HG03108 (cell line): ENCODE measurements around the gene VSIG2.

Source experiments
- ATAC-seq: cut with Tn5 transposase; IDR thresholded peaks from one replicate; pipeline ENCODE4 v1.9.1; 2021; ENCODE audit warnings: moderate library complexity; ENCODE audit not compliant: unreplicated experiment

VSIG2 gene

DNA sequence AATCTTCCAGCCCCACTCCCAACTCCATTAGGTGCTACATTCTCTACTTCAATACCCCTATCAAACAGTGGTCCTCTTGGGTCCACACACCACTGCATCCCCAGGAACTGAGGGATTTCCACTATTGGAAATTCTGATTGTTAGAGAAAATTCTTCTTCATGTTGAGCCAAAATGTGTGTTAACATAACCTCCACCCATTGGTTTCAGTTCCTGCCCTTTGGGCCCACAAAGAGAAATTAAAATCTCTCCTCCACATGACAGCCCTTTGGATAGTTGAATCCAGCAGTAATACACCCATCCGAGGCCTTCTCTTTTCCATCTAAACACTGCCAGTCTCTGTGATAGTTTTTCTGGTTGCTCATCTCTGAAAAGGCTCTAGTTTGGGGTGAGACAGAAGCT is 2.1 kb downstream of the VSIG2 start:
- ATAC-seq = no peak

GRCh38 chr11:124748481-124749343 is 3.3 kb downstream of the VSIG2 start:
- no peak for ATAC-seq

GRCh38 chr11:124748100-124748418 is 4.0 kb downstream of the VSIG2 start:
- ATAC-seq = no peak

DNA sequence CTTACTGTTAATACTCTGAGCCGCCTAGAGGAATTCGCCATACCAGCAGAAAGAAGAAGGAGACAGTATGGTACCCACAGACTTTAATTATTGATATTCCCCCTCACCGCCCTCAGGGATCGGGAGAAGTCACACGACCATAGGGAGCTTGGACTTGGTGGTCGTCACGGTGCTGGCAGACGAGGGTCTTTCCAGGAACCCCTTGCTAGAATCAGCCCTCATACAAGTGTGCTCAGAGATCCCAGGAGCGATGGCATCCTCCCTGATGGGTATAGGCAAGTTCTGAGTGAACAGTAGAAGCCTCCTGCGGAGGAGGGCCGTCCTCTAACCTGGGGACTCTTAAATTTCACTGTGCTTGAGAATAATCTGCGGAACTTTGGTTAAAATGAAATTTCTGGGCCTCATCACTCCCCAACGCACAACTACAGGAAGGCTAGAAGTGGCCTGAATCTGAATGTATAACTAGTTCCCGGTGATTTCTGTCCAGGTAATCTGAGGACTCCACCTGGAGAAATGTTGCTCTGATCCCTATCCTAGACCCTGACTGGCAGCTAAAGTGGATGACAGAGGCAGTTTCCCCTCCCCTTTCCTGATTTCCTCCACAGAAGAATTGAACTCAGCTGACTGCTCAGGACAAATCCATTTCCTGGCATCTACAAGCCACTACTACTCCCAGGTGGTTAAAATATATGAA is 4.5 kb downstream of the VSIG2 start:
- no peak for ATAC-seq

- ATAC-seq = peak; percentile 89
These were observed 5.3 kb downstream of the VSIG2 start for GRCh38 chr11:124746621-124747243.

GRCh38 chr11:124745835-124746620 is 6.0 kb downstream of the VSIG2 start:
- ATAC-seq = peak; percentile 15

DNA sequence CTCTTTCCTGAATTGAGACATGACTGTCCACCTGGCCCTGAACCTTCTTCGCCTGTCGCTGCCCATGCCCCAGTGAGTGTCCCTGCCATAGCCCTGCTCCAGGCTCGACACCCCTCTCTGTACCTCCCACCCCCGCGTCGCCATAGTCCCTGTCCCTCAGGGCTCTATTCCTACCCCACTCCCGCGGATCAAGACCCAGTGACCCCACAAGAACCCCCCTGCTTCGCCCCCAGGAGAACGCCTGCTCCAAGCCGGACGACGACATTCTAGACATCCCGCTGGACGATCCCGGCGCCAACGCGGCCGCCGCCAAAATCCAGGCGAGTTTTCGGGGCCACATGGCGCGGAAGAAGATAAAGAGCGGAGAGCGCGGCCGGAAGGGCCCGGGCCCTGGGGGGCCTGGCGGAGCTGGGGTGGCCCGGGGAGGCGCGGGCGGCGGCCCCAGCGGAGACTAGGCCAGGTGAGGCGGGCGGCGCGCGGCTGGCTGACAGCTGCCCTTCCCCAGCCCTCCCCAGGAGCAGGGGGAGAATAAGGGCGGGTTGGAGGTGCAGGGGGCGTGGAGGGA is 6.7 kb downstream of the VSIG2 start:
- ATAC-seq = no peak

DNA sequence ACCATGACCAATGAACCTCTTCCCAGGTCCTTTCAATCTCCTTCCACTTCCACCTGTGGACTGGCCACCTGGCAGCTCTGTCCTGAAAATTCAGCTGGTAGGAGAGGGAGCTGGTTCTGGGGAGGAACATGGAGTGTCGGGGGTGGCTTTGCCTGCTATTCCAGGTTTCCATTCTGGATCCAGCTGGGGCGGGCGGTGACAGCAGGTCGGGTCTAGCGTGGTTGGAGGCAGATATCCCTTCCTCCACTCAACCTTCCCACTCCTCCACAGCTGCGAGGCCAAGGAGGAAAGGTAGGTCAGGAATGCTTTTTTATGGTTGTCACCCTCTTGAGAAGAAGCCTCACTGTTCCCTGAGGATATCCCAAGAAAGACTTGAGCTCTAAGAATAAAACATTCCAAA is 9.0 kb downstream of the VSIG2 start:
- ATAC-seq = no peak

DNA sequence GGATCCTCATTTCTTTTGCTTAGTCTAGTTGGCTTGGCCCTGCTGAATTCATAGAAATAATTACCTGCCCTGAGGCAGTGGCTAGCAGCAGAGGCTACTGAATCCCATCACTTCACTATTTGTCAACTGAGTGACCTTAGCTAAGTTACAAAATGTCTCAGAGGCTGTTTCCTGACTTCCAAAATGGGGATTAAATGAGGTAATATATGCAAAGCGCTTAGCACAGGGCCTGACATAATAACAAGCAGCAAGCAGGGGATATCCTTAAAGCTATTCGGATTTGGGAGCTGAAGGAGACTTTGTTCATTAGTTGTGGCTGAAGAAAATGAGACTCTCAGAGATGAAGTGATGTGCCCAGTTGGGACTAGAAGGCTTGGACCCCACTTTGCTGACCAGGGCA is 9.5 kb downstream of the VSIG2 start:
- no peak for ATAC-seq

GRCh38 chr11:124740277-124740882 is 11.7 kb downstream of the VSIG2 start:
- ATAC-seq = peak; percentile 36

GRCh38 chr11:124739479-124740276 is 12.4 kb downstream of the VSIG2 start, which contains the start of gene NRGN:
TSS of gene NRGN (plus strand) at chr11:124739942. CDS start at chr11:124740085, 143 bp downstream.
- peak; percentile 98 for ATAC-seq

- no peak for ATAC-seq
These were observed 13.2 kb downstream of the VSIG2 start for GRCh38 chr11:124738713-124739478.

DNA sequence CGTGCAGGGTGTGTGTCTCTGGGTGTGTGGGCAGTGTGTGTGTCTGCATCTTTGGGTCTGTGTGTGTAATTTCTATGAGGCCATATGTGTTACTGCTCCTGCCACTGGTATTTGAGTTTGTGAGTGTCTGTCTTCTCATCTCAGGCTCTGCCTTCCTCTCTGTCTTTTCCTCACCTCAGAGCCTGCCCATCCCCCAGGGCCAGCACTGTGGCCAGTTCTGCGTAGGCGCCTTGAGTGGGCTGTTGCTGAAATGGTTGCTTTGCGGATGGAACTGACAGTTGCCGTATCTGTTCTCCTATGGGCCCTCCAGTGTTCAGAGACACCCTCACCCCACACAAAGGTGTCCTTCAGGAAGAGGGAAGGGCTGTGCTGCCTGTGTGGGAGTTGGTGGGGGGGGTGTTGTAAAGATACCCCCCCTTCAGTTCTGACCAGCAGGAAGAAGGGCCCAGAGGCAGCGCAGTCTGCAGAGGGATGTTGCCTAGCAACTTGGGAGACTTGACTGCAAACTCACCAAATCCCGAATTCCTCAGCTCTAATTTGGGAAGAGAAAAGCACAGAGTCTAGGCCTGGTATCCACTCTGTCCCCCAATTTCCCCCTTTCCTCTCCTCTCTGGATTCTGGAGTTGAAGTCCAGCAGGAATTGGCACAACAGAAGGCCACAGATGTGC is 14.3 kb downstream of the VSIG2 start:
- no peak for ATAC-seq

GRCh38 chr11:124736736-124737135 is 15.3 kb downstream of the VSIG2 start:
- no peak for ATAC-seq

DNA sequence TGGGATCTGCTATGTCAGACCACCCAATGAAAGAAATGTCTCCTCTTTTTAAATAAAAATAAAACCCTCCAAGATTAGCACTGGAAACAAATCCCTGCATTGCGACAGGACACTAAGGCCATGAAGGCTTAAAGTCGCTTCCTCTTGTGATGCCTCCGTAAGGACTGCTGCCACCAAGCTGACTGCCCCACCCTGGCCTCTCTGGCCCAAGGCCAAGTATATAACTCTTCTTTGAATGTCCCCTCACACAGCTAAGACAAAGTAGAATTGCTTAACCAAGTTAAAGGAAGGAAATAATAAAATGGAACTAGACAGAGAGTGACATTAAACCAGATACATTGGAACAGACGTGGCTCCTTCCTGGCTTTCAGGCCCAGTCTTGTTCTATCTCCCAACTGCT is 19.8 kb downstream of the VSIG2 start:
- no peak for ATAC-seq

DNA sequence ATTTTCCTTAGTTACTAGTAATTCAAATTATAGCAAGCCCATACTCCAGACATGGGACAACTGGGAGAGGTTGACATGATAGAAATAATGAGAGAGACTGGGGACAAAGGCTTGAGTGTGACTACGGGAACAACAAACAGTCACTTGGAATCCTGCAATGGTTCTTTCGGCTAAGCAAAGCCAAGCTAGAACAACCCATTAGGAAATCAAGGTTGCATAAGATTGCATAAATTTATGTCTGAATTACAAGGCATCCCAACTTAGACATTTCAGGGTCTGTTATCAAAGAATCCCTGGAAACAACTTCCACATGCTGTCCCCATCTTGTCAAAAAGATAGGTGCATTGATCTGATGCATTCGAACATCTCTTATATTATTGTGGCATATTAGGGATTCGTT is 22.5 kb downstream of the VSIG2 start:
- no peak for ATAC-seq

DNA sequence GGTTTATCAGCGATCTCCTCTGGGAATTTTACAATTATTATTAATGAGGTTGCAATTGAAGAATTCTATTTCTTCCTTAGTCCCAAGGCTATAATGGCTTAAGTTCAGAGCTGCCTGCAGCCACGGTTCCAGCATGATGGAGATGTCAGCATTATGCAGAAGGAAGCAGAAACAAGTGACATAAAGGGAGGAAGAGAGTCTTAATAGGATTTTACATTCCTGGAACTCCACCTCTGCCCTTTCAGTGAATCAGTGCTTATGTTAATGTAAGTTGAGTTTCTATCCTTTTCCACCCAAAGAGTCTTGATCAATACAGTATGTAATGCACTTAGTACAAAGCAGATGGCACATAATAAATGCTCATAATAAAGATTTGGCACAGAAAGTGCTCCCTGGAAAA is 23.9 kb downstream of the VSIG2 start:
- no peak for ATAC-seq

DNA sequence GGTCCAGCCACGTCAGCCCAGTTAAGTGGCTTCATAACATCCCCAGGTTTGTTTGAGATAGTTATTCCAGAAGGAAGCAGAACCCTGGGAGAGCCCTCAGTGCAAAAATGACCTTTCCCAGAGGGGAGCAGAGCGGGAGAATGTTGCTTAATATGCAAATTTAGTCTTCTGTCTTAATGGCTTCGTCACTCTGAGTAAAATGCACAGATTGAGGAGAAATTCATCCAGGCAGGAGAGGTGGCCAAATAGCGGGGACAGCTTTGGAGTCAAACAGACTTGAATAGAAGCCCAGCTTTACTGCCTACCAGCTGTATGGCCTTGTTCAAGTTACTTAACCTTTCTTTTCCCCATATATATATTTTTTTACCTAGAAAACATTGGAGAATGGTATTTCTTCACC is 24.6 kb downstream of the VSIG2 start:
- ATAC-seq = no peak
